HG03097 (cell line): ENCODE results near the gene MLPH.

Experiments
- ATAC-seq: cut with Tn5 transposase; IDR thresholded peaks from one replicate; pipeline ENCODE4 v1.9.1; 2021; ENCODE audit not compliant: unreplicated experiment, low FRiP score

Gene MLPH

GRCh38 chr2:237486819-237487448, at the start of gene MLPH:
Gene MLPH, plus strand, starts transcription at chr2:237487251. Its CDS starts 6,176 bp downstream, at chr2:237493427.
- no peak for ATAC-seq

- no peak for ATAC-seq
Observed at GRCh38 chr2:237437566-237437965, 49.5 kb upstream of the MLPH start.

GRCh38 chr2:237438080-237438940, 48.7 kb upstream of the MLPH start:
- ATAC-seq: no peak

GRCh38 chr2:237440819-237441281, 46.2 kb upstream of the MLPH start:
- no peak for ATAC-seq

GRCh38 chr2:237441605-237442274, 45.3 kb upstream of the MLPH start:
- no peak for ATAC-seq

GRCh38 chr2:237444071-237444470, 43.0 kb upstream of the MLPH start:
- no peak for ATAC-seq

GRCh38 chr2:237445611-237446337, 41.3 kb upstream of the MLPH start:
- no peak for ATAC-seq

- no peak for ATAC-seq
Observed at GRCh38 chr2:237446338-237446665, 40.7 kb upstream of the MLPH start.

GRCh38 chr2:237447496-237447895, 39.6 kb upstream of the MLPH start:
- ATAC-seq: no peak

GRCh38 chr2:237448171-237448570, 38.9 kb upstream of the MLPH start:
- no peak for ATAC-seq

GRCh38 chr2:237448626-237449025, 38.4 kb upstream of the MLPH start:
- no peak for ATAC-seq

- no peak for ATAC-seq
Observed at GRCh38 chr2:237449193-237449881, 37.7 kb upstream of the MLPH start.

GRCh38 chr2:237450108-237450507, 36.9 kb upstream of the MLPH start:
- no peak for ATAC-seq

GRCh38 chr2:237450583-237450982, 36.5 kb upstream of the MLPH start:
- no peak for ATAC-seq

GRCh38 chr2:237451643-237452469, 35.2 kb upstream of the MLPH start:
- ATAC-seq: no peak

GRCh38 chr2:237452861-237453260, 34.2 kb upstream of the MLPH start:
- no peak for ATAC-seq

- ATAC-seq: no peak
Observed at GRCh38 chr2:237453671-237454070, 33.4 kb upstream of the MLPH start.

- ATAC-seq: no peak
Observed at GRCh38 chr2:237455764-237456163, 31.3 kb upstream of the MLPH start.

- no peak for ATAC-seq
Observed at GRCh38 chr2:237456200-237456843, 30.7 kb upstream of the MLPH start.
